ENCODE results near the gene OR2A5. TPM values are rescaled to one million over a fixed set of nuclear protein-coding genes. Genes with fewer than 3 reads are reported as not detected.

OR2A5 gene, protein sequence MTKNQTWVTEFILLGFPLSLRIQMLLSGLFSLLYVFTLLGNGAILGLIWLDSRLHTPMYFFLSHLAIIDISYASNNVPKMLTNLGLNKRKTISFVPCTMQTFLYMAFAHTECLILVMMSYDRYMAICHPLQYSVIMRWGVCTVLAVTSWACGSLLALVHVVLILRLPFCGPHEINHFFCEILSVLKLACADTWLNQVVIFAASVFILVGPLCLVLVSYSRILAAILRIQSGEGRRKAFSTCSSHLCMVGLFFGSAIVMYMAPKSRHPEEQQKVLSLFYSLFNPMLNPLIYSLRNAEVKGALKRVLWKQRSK
- total RNA-seq = not detected

DNA sequence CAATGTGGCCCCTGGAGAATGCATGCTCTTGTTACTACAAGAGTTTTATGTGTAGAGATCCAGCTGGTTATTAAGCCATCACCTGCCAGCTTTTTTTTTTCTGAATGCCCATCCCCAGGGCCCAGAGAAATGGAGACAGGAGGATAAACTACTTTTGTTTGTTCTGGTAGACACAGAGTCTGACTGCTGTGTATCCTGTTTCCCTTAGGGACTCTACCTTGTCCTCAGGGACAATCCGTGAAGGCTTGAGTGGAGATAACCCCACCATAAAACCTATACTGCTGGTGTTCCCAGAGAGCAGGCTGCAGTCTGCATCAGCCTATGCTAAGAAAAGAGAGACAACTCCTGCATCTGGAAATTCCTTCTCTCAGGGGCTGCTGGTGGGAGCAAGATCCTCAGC lies at the start of gene OR2A5:
Gene OR2A5, plus strand, starts transcription at position 301 of the 400 bp plus-strand sequence. CDS start 1,454 bp downstream, outside the sequence.
- 63% methylated on average over 1 of the region's 1 CpG for WGBS, 2 donors
- Histone ChIP-seq H3K4me1 (no peaks in the 10 kb centered on the region), H3K27ac (no peak within 1 kb of the TSS), H3K9me3 (no peaks in the 10 kb centered on the region), H3K27me3 (no peaks in the 10 kb centered on the region), H3K4me3 (no peak within 1 kb of the TSS), H3K36me3 (no peaks in the 10 kb centered on the region)
- no peak for ATAC-seq (ENCODE audit: low FRiP score in 2 of 2)
- TF ChIP-seq EP300 (IDR thresholded peaks at IDR 0.05) (no peak), POLR2A (IDR thresholded peaks at IDR 0.05) (no peak)
- TF ChIP-seq, protein P1, sequence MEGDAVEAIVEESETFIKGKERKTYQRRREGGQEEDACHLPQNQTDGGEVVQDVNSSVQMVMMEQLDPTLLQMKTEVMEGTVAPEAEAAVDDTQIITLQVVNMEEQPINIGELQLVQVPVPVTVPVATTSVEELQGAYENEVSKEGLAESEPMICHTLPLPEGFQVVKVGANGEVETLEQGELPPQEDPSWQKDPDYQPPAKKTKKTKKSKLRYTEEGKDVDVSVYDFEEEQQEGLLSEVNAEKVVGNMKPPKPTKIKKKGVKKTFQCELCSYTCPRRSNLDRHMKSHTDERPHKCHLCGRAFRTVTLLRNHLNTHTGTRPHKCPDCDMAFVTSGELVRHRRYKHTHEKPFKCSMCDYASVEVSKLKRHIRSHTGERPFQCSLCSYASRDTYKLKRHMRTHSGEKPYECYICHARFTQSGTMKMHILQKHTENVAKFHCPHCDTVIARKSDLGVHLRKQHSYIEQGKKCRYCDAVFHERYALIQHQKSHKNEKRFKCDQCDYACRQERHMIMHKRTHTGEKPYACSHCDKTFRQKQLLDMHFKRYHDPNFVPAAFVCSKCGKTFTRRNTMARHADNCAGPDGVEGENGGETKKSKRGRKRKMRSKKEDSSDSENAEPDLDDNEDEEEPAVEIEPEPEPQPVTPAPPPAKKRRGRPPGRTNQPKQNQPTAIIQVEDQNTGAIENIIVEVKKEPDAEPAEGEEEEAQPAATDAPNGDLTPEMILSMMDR (IDR thresholded peaks at IDR 0.05) = no peak
- no peak for DNase-seq

DNA sequence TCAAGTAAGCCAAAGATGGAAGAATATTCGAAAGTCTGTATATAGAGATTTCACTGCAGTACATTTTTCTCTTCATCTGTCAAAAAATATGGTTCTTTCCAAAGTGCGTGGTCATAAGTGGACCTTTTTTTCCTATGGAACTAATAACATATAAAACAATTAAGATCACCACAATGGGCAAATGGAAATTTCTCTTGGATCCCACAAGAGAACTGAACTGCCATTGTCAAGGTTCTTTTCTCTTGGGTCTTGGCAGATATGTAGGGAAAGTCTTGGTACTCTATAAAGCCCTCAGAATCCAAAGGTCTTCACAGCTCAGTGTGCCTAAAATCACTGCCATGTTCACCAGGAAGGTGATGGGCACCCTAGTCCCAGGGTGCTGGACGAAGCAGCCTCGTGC lies 48.7 kb upstream of the OR2A5 start, which contains the start of gene OR6B1:
Gene OR6B1, plus strand, starts transcription at position 301 of the 400 bp plus-strand sequence. CDS start 3,677 bp downstream, outside the sequence.
- H3K4me3 ChIP-seq = no peak within 1 kb of the TSS
- no peaks in the 10 kb centered on the region for H3K4me1 ChIP-seq
- DNase-seq (no peak), ATAC-seq (ENCODE audit: low FRiP score in 2 of 2) (no peak)
- H3K36me3 ChIP-seq = no peaks in the 10 kb centered on the region
- 82 to 83% methylated on average over 4 of the region's 4 CpGs for WGBS, 2 donors
- no peaks in the 10 kb centered on the region for H3K9me3 ChIP-seq
- H3K27ac ChIP-seq = no peak within 1 kb of the TSS
- H3K27me3 ChIP-seq = no peaks in the 10 kb centered on the region
- TF ChIP-seq POLR2AphosphoS5 (IDR thresholded peaks at IDR 0.05) (no peak), EP300 (IDR thresholded peaks at IDR 0.05) (no peak), POLR2A (IDR thresholded peaks at IDR 0.05) (no peak)
- TF ChIP-seq, protein P1 (IDR thresholded peaks at IDR 0.05) = no peak

DNA sequence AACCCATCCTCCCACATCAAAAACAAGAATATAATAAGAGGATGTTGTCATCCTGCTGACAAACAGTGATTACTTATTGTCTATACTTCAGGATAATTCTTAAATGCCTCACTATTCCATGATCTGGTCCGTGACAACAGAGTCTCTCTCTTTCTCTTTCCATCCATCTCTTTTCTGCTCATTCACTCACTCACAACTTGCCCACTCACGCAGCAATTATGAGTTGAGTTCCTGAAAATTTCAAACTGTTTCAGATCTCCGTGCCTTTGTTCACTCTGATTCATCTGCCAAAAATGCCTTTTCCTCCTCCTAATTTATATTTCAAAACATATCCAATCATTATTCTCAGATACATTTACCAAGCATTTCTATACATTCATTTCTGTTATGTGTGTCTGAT lies 47.2 kb upstream of the OR2A5 start:
- Histone ChIP-seq H3K27ac (no peak overlapping the region), H3K36me3 (no peaks in the 10 kb centered on the region), H3K27me3 (no peaks in the 10 kb centered on the region), H3K9me3 (no peaks in the 10 kb centered on the region), H3K4me3 (no peak overlapping the region), H3K4me1 (no peaks in the 10 kb centered on the region)
- 65 to 68% methylated on average over 3 of the region's 3 CpGs for WGBS, 2 donors
- no peak for ATAC-seq (ENCODE audit: low FRiP score in 2 of 2)
- DNase-seq = no peak
- TF ChIP-seq POLR2AphosphoS5 (IDR thresholded peaks at IDR 0.05) (no peak), POLR2A (IDR thresholded peaks at IDR 0.05) (no peak), EP300 (IDR thresholded peaks at IDR 0.05) (no peak)
- TF ChIP-seq, protein P1 (IDR thresholded peaks at IDR 0.05) = no peak

DNA sequence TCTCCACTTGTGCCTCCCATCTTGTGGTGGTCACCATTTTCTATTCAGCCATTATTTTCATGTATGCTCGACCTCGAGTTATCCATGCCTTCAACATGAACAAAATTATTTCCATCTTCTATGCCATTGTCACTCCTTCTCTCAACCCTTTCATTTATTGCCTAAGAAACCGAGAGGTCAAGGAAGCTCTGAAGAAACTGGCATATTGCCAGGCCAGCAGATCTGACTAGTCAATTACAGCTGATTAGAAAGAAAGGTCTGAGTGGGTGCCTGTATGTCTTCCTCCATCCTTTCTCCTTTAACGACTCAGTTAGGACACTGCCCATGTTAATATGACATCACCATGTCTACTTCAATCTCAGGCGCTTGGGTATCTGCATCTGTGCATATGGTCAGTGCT lies 44.0 kb upstream of the OR2A5 start:
- ATAC-seq (ENCODE audit: low FRiP score in 2 of 2) (no peak), DNase-seq (no peak)
- Histone ChIP-seq H3K27ac (no peak overlapping the region), H3K4me3 (no peak overlapping the region), H3K4me1 (no peaks in the 10 kb centered on the region), H3K27me3 (no peaks in the 10 kb centered on the region), H3K9me3 (peaks cover 0 to 4% (median 1%) of the 10 kb centered on the region in 4 donors), H3K36me3 (no peaks in the 10 kb centered on the region)
- TF ChIP-seq EP300 (IDR thresholded peaks at IDR 0.05) (no peak), POLR2AphosphoS5 (IDR thresholded peaks at IDR 0.05) (no peak), POLR2A (IDR thresholded peaks at IDR 0.05) (no peak)
- TF ChIP-seq, protein P1 (IDR thresholded peaks at IDR 0.05) = no peak
- 63 to 67% methylated on average over 5 of the region's 5 CpGs for WGBS, 2 donors
